H1 (cell line): ENCODE results near the gene SKOR2. TPM values are rescaled to one million over a fixed set of nuclear protein-coding genes. Genes with fewer than 3 reads are reported as not detected.

Experiments used
- CTCF ChIA-PET: fragments of 300-600 bp; sonication (Branson Sonifier 250); formaldehyde crosslinking; loops from one replicate; lab custom pipeline; 2021; ENCODE audit not compliant: partially characterized antibody; lab: Charles Lee
- POLR2A ChIA-PET: fragments of 300-600 bp; sonication (Branson Sonifier 250); formaldehyde crosslinking; loops from one replicate; lab custom pipeline; 2021; ENCODE audit warnings: inconsistent platforms; ENCODE audit not compliant: partially characterized antibody; lab: Charles Lee
- DNase-seq, 2 experiments: peaks; one replicate each; pipeline versions ENCODE4 v3.0.0 to v3.0.0-alpha.2; 2010 to 2022; ENCODE audit warnings: low spot score in 2 of 2, low read depth in 1 of 2, mixed read lengths in 1 of 2
- FAIRE-seq: peaks from 2 replicates; lab custom pipeline; 2011; peaks lifted over from hg19 to GRCh38; lab: Jason Lieb, UNC
- H2AFZ ChIP-seq: 2 replicates; pipeline ENCODE4 v1.8.1; 2012; ENCODE audit warnings: low read length, inconsistent platforms
- H2AK5ac ChIP-seq: 2 replicates; pipeline ENCODE4 v1.6.1; 2013; ENCODE audit warnings: low read depth, low read length
- H2BK120ac ChIP-seq: replicated peaks from 2 replicates; pipeline ENCODE3; 2013; ENCODE audit warnings: low read depth, low read length, inconsistent platforms
- H2BK12ac ChIP-seq: 2 replicates; pipeline ENCODE4 v1.6.1; 2013; ENCODE audit warnings: low read depth, low read length
- H2BK15ac ChIP-seq: 2 replicates; pipeline ENCODE4 v1.6.1; 2013; ENCODE audit warnings: low read length
- H2BK20ac ChIP-seq: 2 replicates; pipeline ENCODE4 v1.6.1; 2013; ENCODE audit warnings: low read length
- H2BK5ac ChIP-seq: 2 replicates; pipeline ENCODE4 v1.6.1; 2013; ENCODE audit warnings: low read depth, low read length
- H3K14ac ChIP-seq: 2 replicates; pipeline ENCODE4 v1.6.1; 2013; ENCODE audit warnings: inconsistent platforms; ENCODE audit not compliant: insufficient read length
- H3K18ac ChIP-seq: 2 replicates; pipeline ENCODE4 v1.6.1; 2013; ENCODE audit warnings: low read length; ENCODE audit errors: extremely low read depth
- H3K23ac ChIP-seq: 2 replicates; pipeline ENCODE4 v1.6.1; 2013; ENCODE audit warnings: inconsistent platforms; ENCODE audit not compliant: insufficient read length
- H3K23me2 ChIP-seq: 2 replicates; pipeline ENCODE4 v1.6.1; 2013; ENCODE audit warnings: low read depth, low read length
- H3K27ac ChIP-seq: 2 replicates; pipeline ENCODE4 v1.6.1; 2011; ENCODE audit warnings: low read depth, low read length, inconsistent platforms
- H3K27me3 ChIP-seq, 4 experiments: replicated peaks in 1 of 4; 1 replicate in 1 of 4; 2 replicates in 3 of 4; pipeline versions ENCODE4 v1.6.1 to v1.8.1; 2011 to 2013; ENCODE audit warnings: low read length in 3 of 4, mild to moderate bottlenecking in 3 of 4, inconsistent platforms in 2 of 4, mixed read lengths in 2 of 4, moderate library complexity in 1 of 4; ENCODE audit not compliant: control insufficient read depth in 3 of 4, insufficient read depth in 3 of 4; ENCODE audit errors: extremely low read depth in 1 of 4
- H3K36me3 ChIP-seq, 4 experiments: 2 replicates each; pipeline versions ENCODE4 v1.6.1 to v1.8.1; 2011 to 2013; ENCODE audit warnings: mild to moderate bottlenecking in 4 of 4, low read length in 3 of 4, moderate library complexity in 2 of 4, control low read depth in 1 of 4, inconsistent platforms in 1 of 4; ENCODE audit not compliant: insufficient read depth in 4 of 4, control insufficient read depth in 2 of 4
- H3K4ac ChIP-seq: replicated peaks from 2 replicates; pipeline ENCODE3; 2013; ENCODE audit warnings: low read length, low read depth, mixed read lengths, inconsistent platforms; ENCODE audit not compliant: insufficient read length
- H3K4me1 ChIP-seq, 4 experiments: replicated peaks in 1 of 4; 1 replicate in 1 of 4; 2 replicates in 3 of 4; pipeline versions ENCODE4 v1.6.1 to v1.8.1; 2011 to 2013; ENCODE audit warnings: low read length in 3 of 4, inconsistent platforms in 2 of 4, mixed read lengths in 1 of 4; ENCODE audit not compliant: insufficient read depth in 4 of 4, control insufficient read depth in 3 of 4
- H3K4me2 ChIP-seq, 2 experiments: 2 replicates each; pipeline versions ENCODE4 v1.6.1 to v1.8.1; 2011 to 2013; ENCODE audit warnings: low read depth in 2 of 2, low read length in 2 of 2, control low read depth in 1 of 2, inconsistent platforms in 1 of 2, mild to moderate bottlenecking in 1 of 2; ENCODE audit not compliant: insufficient read depth in 1 of 2
- H3K4me3 ChIP-seq, 4 experiments: fragments of 200-600, 300-600 bp in 1 of 4; sonication (generic), shearing (Covaris generic), sonication (Bioruptor Twin) in 1 of 4; 2 replicates each; pipeline versions ENCODE4 v1.5.1 to v1.8.1; 2011 to 2016; ENCODE audit warnings: low read length in 4 of 4, low read depth in 3 of 4, control low read depth in 2 of 4, inconsistent platforms in 2 of 4, mild to moderate bottlenecking in 2 of 4, mixed read lengths in 1 of 4, moderate library complexity in 1 of 4; ENCODE audit not compliant: insufficient read depth in 2 of 4; ENCODE audit errors: extremely low read depth in 1 of 4
- H3K56ac ChIP-seq: replicated peaks from 2 replicates; pipeline ENCODE3; 2013; ENCODE audit warnings: low read depth, mild to moderate bottlenecking, mixed read lengths, low read length, inconsistent platforms; ENCODE audit not compliant: insufficient read length
- H3K79me1 ChIP-seq: 2 replicates; pipeline ENCODE4 v1.6.1; 2013; ENCODE audit warnings: low read depth, low read length, control low read depth
- H3K79me2 ChIP-seq, 2 experiments: 2 replicates each; pipeline versions ENCODE4 v1.6.1 to v1.8.1; 2012 to 2013; ENCODE audit warnings: low read length in 2 of 2, mild to moderate bottlenecking in 2 of 2, inconsistent platforms in 1 of 2; ENCODE audit not compliant: insufficient read depth in 2 of 2, control insufficient read depth in 1 of 2
- H3K9ac ChIP-seq, 4 experiments: replicated peaks in 1 of 4; 1 replicate in 1 of 4; 2 replicates in 3 of 4; pipeline versions ENCODE4 v1.6.1 to v1.8.1; 2011 to 2013; ENCODE audit warnings: low read depth in 3 of 4, low read length in 3 of 4, control low read depth in 2 of 4, mild to moderate bottlenecking in 2 of 4, moderate library complexity in 2 of 4, inconsistent platforms in 1 of 4; ENCODE audit errors: extremely low read depth in 1 of 4
- H3K9me3 ChIP-seq, 2 experiments: 2 replicates each; pipeline versions ENCODE4 v1.6.1 to v1.8.1; 2012 to 2013; ENCODE audit warnings: mild to moderate bottlenecking in 2 of 2, moderate library complexity in 2 of 2, control low read depth in 1 of 2, inconsistent platforms in 1 of 2, low read depth in 1 of 2, low read length in 1 of 2, mixed read lengths in 1 of 2; ENCODE audit not compliant: insufficient read depth in 2 of 2
- H4K20me1 ChIP-seq, 2 experiments: replicated peaks in 1 of 2; 2 replicates each; pipeline versions ENCODE3 to v1.8.1; 2011 to 2013; ENCODE audit warnings: inconsistent platforms in 2 of 2, low read length in 2 of 2, mild to moderate bottlenecking in 1 of 2; ENCODE audit not compliant: insufficient read depth in 2 of 2, control insufficient read depth in 1 of 2
- H4K5ac ChIP-seq: 2 replicates; pipeline ENCODE4 v1.6.1; 2013; ENCODE audit warnings: low read length, low read depth, mixed read lengths, inconsistent platforms; ENCODE audit not compliant: insufficient read length
- H4K8ac ChIP-seq: 2 replicates; pipeline ENCODE4 v1.8.0; 2013; ENCODE audit warnings: mild to moderate bottlenecking, moderate library complexity, low read length, inconsistent platforms; ENCODE audit not compliant: insufficient read depth; ENCODE audit errors: extremely low read depth
- H4K91ac ChIP-seq: replicated peaks from 2 replicates; pipeline ENCODE3; 2013; ENCODE audit warnings: low read length, mixed read lengths, inconsistent platforms; ENCODE audit not compliant: insufficient read length
- ATF2 ChIP-seq: IDR thresholded peaks from 2 replicates; pipeline ENCODE4 v1.6.1; 2012; ENCODE audit warnings: low read length, inconsistent platforms
- CEBPB ChIP-seq: IDR thresholded peaks from 2 replicates; pipeline ENCODE4 v1.6.1; 2012; ENCODE audit warnings: low read depth, low read length
- MAX ChIP-seq: IDR thresholded peaks from 2 replicates; pipeline ENCODE4 v1.6.1; 2012; ENCODE audit warnings: inconsistent platforms
- PHF8 ChIP-seq: fragments of 200-600 bp; sonication (generic); conservative IDR thresholded peaks from 2 replicates; pipeline ENCODE4 v1.7.1; 2012; ENCODE audit warnings: low read depth, mild to moderate bottlenecking, inconsistent platforms, low read length, moderate library complexity
- SIRT6 ChIP-seq: IDR thresholded peaks from one replicate; pipeline ENCODE4 v1.7.1; 2012; ENCODE audit warnings: low read length, inconsistent platforms
- SIX5 ChIP-seq: IDR thresholded peaks from 2 replicates; pipeline ENCODE4 v1.6.1; 2011; ENCODE audit warnings: mild to moderate bottlenecking, low read depth, low read length
- SP2 ChIP-seq: IDR thresholded peaks from 2 replicates; pipeline ENCODE4 v1.6.1; 2012; ENCODE audit warnings: mild to moderate bottlenecking, low read length, inconsistent platforms
- SUZ12 ChIP-seq: fragments of 200-600 bp; sonication (generic); IDR thresholded peaks from 2 replicates; pipeline ENCODE4 v1.6.1; 2012; ENCODE audit warnings: mild to moderate bottlenecking, inconsistent platforms, low read length, moderate library complexity, mixed read lengths
- WGBS, 2 experiments: shearing (Covaris generic) in 1 of 2; methylation state at CpG; one replicate each; pipeline versions ENCODE4 v1.1.6 to v1.1.7; 2013 to 2015; ENCODE audit warnings: low lambda C conversion rate in 2 of 2, mixed read lengths in 2 of 2, inconsistent platforms in 1 of 2, low coverage in 1 of 2, missing lambda C conversion rate in 1 of 2; ENCODE audit not compliant: insufficient replicate concordance in 2 of 2, insufficient coverage in 1 of 2, insufficient read length in 1 of 2; ENCODE audit errors: extremely low coverage in 1 of 2, missing lambda C conversion rate in 1 of 2; 5-methylcytosine and 5-hydroxymethylcytosine counted together
- polyA plus RNA-seq, 7 experiments: library from polyadenylated mRNA; depleted of rRNA in 3 of 7; stranded (reverse) in 5 of 7; unstranded in 2 of 7; fragments of >200 nt in 5 of 7; fragments of 200-250 nt in 2 of 7; gene quantifications; 1 replicate in 5 of 7; 2 replicates in 1 of 7; 4 replicates in 1 of 7; pipeline versions ENCODE4 v1.2.1 to v1.2.3, GENCODE V29; 2011 to 2013; ENCODE audit warnings: missing spikeins in 2 of 7, mixed read lengths in 2 of 7
- total RNA-seq: library from RNA; stranded (reverse); fragmentation: NEBNext Ultra II Directional; extraction: Animal tissue kit (Norgen Biotek cat#: 25700); gene quantifications from 2 replicates; pipeline ENCODE4 v1.2.1, GENCODE V29; 2021

Gene SKOR2
- total and polyA plus RNA-seq, 2 of the 8 experiments (the other 6 are each of a cell fraction or from before 2014, with no cell fraction given), result 0.05 to 0.11 TPM

GRCh38 chr18:47246027-47246971 lies 5.2 kb downstream of the SKOR2 start:
- peak overlapping the region; percentile 39 to 60 (median 47); a peak in 7 of 8 replicates for H3K4me3 ChIP-seq
- peaks cover 37 to 41% (median 39%) of the 10 kb centered on the region in 4 experiments for H3K27me3 ChIP-seq
- peak overlapping the region; percentile 50 to 87 for H3K4me2 ChIP-seq
- no peaks in the 10 kb centered on the region for H3K79me2 ChIP-seq
- ChIA-PET CTCF (interaction anchor here (0.7 to 9.2 kb wide), 8 partner anchors 10 to 1158 kb away, joined by 3 to 146 read pairs (median 5); no protein-coding TSS in a partner anchor), POLR2A (interaction anchor here (1.2 to 2.1 kb wide), 2 partner anchors 14 to 17 kb away, joined by 5 to 7 read pairs; no protein-coding TSS in a partner anchor)
- H3K23me2 ChIP-seq, result peaks cover 2% of the 10 kb centered on the region; the same call in 1 of the 2 replicates
- peaks cover 6 to 15% (median 8%) of the 10 kb centered on the region in 4 experiments; a peak in 6 of 7 replicates for H3K4me1 ChIP-seq
- peak overlapping the region; percentile 78 for H4K91ac ChIP-seq
- H2BK120ac ChIP-seq, result no peak overlapping the region
- peak overlapping the region; percentile 88 for H3K18ac ChIP-seq
- DNase-seq (peak in 1 of 2 experiments; percentile 77), FAIRE-seq (no peak)
- H2BK20ac ChIP-seq, result peak overlapping the region; percentile 96; the same call in 1 of the 2 replicates
- no peak overlapping the region for H4K5ac ChIP-seq
- H3K27ac ChIP-seq, result no peak overlapping the region
- H3K9me3 ChIP-seq, result peaks cover 0 to 9% of the 10 kb centered on the region in 2 experiments; a peak in 2 of 4 replicates
- H2AK5ac ChIP-seq, result no peak overlapping the region
- peak overlapping the region; percentile 98; the same call in 1 of the 2 replicates for H2BK12ac ChIP-seq
- H3K79me1 ChIP-seq, result no peaks in the 10 kb centered on the region
- H3K9ac ChIP-seq, result no peak overlapping the region
- 1% methylated on average over 17 of the region's 47 CpGs; no CpG with 5 or more reads in 1 of the 2 experiments for WGBS, 2 experiments
- no peak overlapping the region for H3K56ac ChIP-seq
- H2BK15ac ChIP-seq, result no peak overlapping the region
- H3K23ac ChIP-seq, result no peak overlapping the region
- H3K36me3 ChIP-seq, result peaks cover 0 to 9% (median 0%) of the 10 kb centered on the region in 4 experiments; a peak in 2 of 8 replicates
- no peak overlapping the region for H4K8ac ChIP-seq
- H3K14ac ChIP-seq, result no peak overlapping the region
- H2BK5ac ChIP-seq, result peak overlapping the region; percentile 66; the same call in 1 of the 2 replicates
- H3K4ac ChIP-seq, result no peak overlapping the region
- H2AFZ ChIP-seq, result peak overlapping the region; percentile 82; the same call in 1 of the 2 replicates
- H4K20me1 ChIP-seq, result peaks cover 5 to 16% of the 10 kb centered on the region in 2 experiments
- TF ChIP-seq SIX5, result no peak
- no peak for TF ChIP-seq SIRT6
- TF ChIP-seq SUZ12, result 0 out of 2 replicates have a peak, but pooled peaks have one; percentile 17
- no peak for TF ChIP-seq SP2
- no peak for TF ChIP-seq CEBPB
- TF ChIP-seq MAX, result peak; percentile 34; the same call in 1 of the 2 replicates
- TF ChIP-seq PHF8, result no peak
- TF ChIP-seq ATF2, result no peak
